ENCODE data around the gene LRRC47. TPM values are rescaled to one million over a fixed set of nuclear protein-coding genes. Genes with fewer than 3 reads are reported as not detected.
A peak's percentile ranks its signal among the peaks of the same experiment; 100 is the strongest.

The LRRC47 gene
- total and polyA plus RNA-seq, 9 donors: 26.7 to 60.7 (median 47.6) TPM

DNA sequence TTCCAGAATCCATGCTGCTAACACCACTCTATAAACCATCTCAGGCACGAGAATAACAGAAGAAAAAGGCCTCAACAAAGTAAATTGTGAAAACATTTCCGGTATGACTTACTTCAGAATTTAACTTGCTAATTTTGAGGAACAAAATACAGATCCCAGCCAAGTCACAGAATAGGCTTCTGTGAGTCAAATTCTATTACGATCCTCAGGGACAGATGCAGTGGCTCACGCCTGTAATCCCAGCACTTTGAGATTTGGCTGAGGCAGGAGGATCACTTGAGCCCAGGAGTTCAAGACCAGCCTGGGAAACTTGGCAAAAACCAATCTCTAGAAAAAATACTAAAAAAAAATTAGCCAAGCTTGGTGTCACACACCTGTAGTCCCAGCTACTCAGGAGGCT, 52.9 kb downstream of the LRRC47 start:
- H3K9me3 ChIP-seq: no peaks in the 10 kb centered on the region
- peaks cover 14% of the 10 kb centered on the region for H3K4me1 ChIP-seq (ENCODE audit: insufficient read depth)
- no peaks in the 10 kb centered on the region for H3K27me3 ChIP-seq
- no peak overlapping the region for H3K4me3 ChIP-seq
- no peak for DNase-seq
- no peak overlapping the region for H3K27ac ChIP-seq
- TF ChIP-seq EP300 (IDR thresholded peaks at IDR 0.05) (no peak), POLR2A (IDR thresholded peaks at IDR 0.05) (no peak)
- TF ChIP-seq, protein P1, sequence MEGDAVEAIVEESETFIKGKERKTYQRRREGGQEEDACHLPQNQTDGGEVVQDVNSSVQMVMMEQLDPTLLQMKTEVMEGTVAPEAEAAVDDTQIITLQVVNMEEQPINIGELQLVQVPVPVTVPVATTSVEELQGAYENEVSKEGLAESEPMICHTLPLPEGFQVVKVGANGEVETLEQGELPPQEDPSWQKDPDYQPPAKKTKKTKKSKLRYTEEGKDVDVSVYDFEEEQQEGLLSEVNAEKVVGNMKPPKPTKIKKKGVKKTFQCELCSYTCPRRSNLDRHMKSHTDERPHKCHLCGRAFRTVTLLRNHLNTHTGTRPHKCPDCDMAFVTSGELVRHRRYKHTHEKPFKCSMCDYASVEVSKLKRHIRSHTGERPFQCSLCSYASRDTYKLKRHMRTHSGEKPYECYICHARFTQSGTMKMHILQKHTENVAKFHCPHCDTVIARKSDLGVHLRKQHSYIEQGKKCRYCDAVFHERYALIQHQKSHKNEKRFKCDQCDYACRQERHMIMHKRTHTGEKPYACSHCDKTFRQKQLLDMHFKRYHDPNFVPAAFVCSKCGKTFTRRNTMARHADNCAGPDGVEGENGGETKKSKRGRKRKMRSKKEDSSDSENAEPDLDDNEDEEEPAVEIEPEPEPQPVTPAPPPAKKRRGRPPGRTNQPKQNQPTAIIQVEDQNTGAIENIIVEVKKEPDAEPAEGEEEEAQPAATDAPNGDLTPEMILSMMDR (IDR thresholded peaks at IDR 0.05): no peak
- intact Hi-C loops (cut with DNase I): no loop called here
- H3K36me3 ChIP-seq: no peaks in the 10 kb centered on the region
- 50 to 59% (median 52%) methylated on average over 4 of the region's 4 CpGs for WGBS, 3 donors

DNA sequence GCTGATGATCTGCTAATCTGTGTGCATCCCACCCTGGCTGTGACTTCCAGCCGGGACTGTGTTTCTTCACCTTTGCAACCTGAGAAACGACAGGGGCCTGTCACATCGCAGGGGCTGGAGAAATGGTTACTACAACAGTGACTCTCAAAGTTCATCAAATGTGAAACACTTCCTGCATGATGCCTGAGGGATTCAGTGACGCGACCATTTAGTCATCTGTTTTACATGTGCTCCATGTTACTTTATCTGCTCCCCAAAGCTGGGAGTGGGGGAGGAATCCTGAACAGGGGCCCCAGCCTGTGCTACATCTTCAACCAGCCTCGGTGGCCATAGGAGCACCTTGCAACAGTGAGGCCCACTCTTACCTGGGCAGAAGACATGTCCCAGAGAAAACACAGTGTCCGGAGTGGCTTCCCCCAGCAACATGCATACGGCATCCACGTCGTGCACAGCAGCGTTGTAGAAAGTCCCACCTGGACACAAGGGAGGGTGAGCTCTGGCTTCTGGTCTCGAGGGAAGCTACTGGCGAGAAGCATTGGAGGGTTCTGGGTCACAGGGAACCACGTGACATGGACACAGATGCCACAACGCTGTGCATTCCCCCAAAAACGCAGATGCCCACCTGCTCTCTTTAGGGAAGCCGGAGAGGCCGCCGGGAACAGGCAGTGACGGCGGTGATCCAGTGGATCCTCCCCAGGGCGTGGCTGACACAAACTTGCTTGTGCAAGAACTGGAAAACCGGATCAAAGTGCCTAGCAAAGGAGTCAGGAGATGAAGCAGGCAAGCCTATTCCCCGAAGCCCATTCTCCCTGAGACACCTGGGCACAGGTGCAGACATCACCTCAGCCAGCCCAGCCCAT, 53.6 kb downstream of the LRRC47 start:
- Histone ChIP-seq H3K9me3 (no peaks in the 10 kb centered on the region), H3K4me3 (no peak overlapping the region), H3K27ac (no peak overlapping the region), H3K27me3 (no peaks in the 10 kb centered on the region), H3K36me3 (no peaks in the 10 kb centered on the region), H3K4me1 (ENCODE audit: insufficient read depth) (peaks cover 11% of the 10 kb centered on the region)
- TF ChIP-seq EP300 (IDR thresholded peaks at IDR 0.05) (no peak), POLR2A (IDR thresholded peaks at IDR 0.05) (no peak)
- TF ChIP-seq, protein P1 (IDR thresholded peaks at IDR 0.05): no peak
- no peak for DNase-seq
- WGBS, 3 donors: 80 to 87% (median 85%) methylated on average over 24 of the region's 24 CpGs
- intact Hi-C loops (cut with DNase I): no loop called here

DNA sequence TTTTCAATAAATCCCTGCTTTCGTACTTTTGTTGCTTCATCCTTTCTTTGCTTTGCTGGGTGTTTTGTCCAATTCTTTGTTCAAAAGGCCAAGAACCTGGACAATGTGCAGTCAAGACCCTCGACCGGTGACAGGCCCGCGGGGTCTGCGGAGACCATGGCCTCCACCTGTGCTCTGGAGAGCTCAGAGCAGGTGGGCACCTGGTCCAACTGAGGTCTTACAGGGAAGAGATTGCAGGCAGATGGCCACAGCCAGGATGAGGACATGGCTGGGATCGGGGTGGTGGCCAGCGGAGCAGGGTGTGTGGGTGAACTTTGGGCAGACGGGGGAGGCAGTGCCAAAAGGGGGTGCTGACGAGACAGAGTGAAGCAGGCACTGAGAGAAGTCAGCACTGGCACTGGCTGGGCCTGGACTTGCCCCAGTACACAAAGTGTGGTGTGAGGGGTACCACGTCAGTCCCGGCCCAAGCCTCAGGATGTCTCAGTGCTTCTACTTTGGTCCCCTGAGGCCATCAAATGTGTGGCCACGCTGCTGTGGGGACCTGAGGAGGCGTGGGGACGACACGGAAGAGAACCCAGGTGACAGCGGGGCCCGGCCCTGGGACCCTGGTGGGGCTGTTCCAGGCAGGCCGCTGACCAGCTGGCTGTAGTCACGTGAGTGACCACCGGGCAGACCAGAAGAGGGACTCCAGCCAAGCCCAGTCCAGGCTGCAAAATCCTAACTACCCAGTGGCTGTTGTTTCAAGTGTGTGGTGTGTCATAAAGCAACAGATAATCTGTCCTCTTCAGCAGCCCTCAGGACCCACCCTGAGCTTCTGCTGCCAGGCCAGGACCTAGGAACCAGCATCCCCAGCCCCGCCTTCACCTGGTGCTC, 54.5 kb downstream of the LRRC47 start:
- intact Hi-C loops (cut with DNase I): no loop called here
- WGBS, 3 donors: 84 to 90% (median 84%) methylated on average over 22 of the region's 22 CpGs
- TF ChIP-seq EP300 (IDR thresholded peaks at IDR 0.05) (no peak), POLR2A (IDR thresholded peaks at IDR 0.05) (no peak)
- TF ChIP-seq, protein P1 (IDR thresholded peaks at IDR 0.05): no peak
- Histone ChIP-seq H3K4me3 (no peak overlapping the region), H3K9me3 (no peaks in the 10 kb centered on the region), H3K36me3 (no peaks in the 10 kb centered on the region), H3K27ac (no peak overlapping the region), H3K27me3 (no peaks in the 10 kb centered on the region), H3K4me1 (ENCODE audit: insufficient read depth) (peaks cover 11% of the 10 kb centered on the region)
- no peak for DNase-seq

DNA sequence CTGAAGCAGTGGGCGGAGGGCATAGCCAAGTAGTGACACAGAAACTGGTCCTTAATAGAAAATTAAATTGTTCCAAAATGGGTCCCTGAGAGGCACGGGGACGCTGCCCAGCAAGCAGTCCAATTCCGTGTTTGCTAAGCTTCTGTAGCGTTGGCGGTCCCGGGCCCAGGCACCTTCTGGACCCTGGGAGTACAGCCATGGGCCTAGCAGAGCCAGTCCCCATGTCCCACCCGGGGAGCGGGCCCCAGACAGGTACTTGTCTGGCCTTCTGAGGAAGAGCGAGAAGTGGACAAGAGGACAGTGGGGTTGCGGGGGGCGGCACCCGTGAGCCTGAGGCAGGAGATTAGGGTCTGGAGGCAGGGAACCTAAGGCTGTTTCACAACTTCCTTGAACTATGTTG, 55.5 kb downstream of the LRRC47 start:
- no peak overlapping the region for H3K27ac ChIP-seq
- intact Hi-C loops (cut with DNase I): no loop called here
- no peaks in the 10 kb centered on the region for H3K36me3 ChIP-seq
- H3K9me3 ChIP-seq: no peaks in the 10 kb centered on the region
- H3K27me3 ChIP-seq: no peaks in the 10 kb centered on the region
- no peak overlapping the region for H3K4me3 ChIP-seq
- peaks cover 3% of the 10 kb centered on the region for H3K4me1 ChIP-seq (ENCODE audit: insufficient read depth)
- whole genome bisulfite sequencing, 3 donors: 94 to 95% (median 95%) methylated on average over 13 of the region's 13 CpGs
- no peak for TF ChIP-seq EP300 (IDR thresholded peaks at IDR 0.05)
- TF ChIP-seq, protein P1 (IDR thresholded peaks at IDR 0.05): no peak
- TF ChIP-seq POLR2A (IDR thresholded peaks at IDR 0.05): no peak
- peak in 1 of 5 donors; percentile 25 for DNase-seq
